ENCODE measurements around the gene MAP1A.

DNA sequence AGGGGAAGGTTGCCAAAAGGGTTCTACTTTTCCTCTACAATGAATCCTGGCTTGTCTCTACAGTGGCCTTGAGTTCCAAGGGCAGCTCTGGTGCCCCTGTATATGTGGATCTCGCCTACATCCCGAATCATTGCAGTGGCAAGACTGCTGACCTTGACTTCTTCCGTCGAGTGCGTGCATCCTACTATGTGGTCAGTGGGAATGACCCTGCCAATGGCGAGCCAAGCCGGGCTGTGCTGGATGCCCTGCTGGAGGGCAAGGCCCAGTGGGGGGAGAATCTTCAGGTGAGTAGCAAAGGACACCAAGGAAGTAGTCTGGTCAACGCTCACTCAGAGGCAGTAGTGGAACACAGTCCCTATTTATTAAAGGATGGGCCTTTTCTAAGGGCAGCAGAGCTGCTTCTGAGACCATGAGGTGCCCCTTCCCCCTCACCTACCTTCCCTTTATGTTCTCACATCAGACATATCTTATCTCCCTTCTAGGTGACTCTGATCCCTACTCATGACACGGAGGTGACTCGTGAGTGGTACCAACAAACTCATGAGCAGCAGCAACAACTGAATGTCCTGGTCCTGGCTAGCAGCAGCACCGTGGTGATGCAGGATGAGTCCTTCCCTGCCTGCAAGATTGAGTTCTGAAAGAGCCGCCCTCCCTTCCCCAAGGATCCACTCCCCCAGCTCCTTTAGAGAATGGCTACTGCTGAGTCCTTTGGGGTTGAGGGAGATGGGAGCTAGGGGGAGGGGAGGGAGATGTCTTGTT, 12.4 kb downstream of the MAP1A start:
- TF ChIP-seq POLR2A (IDR thresholded peaks at IDR 0.05; ENCODE audit: low read length) (no peak), GATA1 (IDR thresholded peaks at IDR 0.05; ENCODE audit: low read depth, low read length) (no peak)

Data from erythroblast (primary cell).